GM19324 (cell line): ENCODE measurements around the gene GALNT12.

Experiments used
- ATAC-seq: cut with Tn5 transposase; IDR thresholded peaks from one replicate; pipeline ENCODE4 v1.9.1; 2021; ENCODE audit warnings: mild to moderate bottlenecking, moderate library complexity; ENCODE audit not compliant: unreplicated experiment, low FRiP score

Gene GALNT12

DNA sequence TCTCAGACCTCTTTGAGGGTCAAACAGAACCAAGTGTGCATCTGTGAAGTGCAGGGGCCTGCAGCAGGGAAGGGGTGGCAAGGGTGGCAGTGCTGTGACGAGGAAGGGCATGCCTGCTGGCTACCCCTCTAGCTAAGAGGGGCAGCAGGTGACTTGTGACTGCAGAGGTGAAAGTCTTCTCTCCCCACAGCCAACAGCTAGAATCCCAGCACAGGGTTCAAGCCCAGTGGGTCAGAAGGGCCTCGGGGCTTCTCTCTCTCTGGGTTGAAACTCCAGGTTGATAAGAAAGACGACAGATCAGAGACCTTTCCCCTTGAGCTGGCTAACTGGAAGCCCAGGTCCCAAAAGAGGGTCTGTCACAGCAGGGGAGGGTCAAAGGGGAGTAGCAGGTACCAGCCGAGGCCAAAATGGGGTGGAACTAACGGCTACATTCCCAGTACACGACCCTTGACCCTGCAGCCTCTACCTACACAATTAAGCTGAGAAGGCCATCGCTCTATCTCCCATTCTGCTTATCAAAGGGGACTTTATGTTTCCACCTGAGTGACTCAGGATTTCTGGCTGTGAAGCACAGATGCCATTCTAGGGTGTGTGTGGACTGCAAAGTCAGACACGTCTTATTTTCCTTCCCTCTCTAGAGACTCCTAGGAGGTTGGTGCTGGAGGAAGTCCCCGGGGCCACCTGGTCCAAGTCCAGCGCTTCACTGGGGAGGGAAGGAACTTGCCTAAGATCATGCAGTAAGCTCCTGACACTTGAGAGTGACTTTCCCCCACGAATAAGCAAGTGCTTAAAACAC lies 25.7 kb upstream of the GALNT12 start:
- ATAC-seq, result no peak

DNA sequence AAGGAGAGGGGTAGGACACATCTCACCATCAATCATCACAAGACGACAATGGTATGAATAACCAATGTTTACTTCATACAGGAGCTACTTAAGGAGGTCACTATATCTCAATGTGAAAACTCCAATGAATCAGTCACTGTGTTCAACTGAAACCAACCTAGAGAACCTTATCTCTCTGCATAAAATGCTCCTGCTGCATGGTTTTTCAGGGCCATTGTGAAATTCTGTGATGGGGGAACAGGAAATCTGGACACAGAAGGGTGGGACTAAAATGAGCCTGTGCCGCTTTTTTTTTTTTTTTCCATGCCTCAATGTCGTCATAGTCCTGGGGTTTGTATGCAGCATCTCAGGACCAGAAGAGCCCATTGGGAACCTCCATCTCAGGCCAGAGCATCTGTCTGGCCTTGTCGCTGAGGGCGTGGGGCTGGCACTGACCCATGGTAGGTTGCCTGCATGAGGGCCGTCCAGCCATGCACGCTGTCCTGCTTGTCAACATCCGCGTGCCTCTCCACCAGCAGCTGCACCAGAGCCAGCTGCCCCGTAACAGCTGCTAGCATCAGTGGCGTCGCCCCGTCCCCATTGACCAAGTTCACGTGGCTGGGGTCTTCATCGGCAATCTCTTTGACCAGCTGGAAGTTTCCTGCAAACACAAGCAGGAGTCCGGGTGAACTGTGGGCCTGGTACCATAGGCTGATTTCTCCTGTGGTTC lies 23.8 kb upstream of the GALNT12 start:
- no peak for ATAC-seq

GRCh38 chr9:98784831-98785806 lies 22.4 kb upstream of the GALNT12 start:
- no peak for ATAC-seq

GRCh38 chr9:98786750-98787510 lies 20.5 kb upstream of the GALNT12 start:
- ATAC-seq, result no peak

GRCh38 chr9:98787766-98788335 lies 19.6 kb upstream of the GALNT12 start:
- ATAC-seq, result no peak

- ATAC-seq, result no peak
These were observed 17.9 kb upstream of the GALNT12 start for GRCh38 chr9:98789483-98790133.

- ATAC-seq, result no peak
These were observed 17.2 kb upstream of the GALNT12 start for GRCh38 chr9:98790134-98790841.

DNA sequence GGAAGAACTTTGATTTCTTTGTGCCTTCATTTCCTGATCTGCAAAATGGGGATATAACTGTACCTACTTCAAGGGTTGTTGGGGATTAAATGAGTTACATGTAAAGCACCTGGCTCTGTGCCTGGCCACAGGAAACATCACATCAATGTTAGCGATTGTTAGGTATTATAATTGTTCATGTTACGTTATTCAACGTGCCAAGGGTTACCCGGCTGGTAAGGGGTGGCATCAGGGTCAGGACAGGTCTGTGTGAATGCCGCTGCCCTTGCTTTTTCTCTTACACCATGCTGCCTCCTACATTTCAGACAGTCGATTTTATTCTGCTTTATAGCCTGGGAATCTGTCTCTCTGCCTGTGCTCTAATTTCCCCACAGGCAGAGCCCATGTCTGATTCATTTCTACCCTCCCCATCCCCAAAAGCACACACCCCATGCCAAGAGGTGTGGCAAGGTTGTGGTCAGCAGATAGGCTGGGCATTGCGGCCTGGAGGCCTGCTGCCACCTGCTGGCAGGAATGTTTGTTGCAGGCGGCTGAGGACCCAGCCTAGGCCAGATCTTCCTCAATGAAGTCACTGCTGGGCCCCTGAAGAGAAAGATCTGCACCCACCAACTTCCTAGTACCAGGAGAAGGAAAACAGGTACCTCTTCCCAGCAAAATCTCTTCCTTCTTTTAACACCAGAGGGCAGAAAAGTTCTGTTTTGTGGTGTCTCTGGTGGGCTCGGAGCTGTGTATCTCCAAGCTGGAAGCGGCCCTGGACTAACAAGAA lies 16.4 kb upstream of the GALNT12 start:
- peak; percentile 66 for ATAC-seq

- ATAC-seq, result no peak
These were observed 15.6 kb upstream of the GALNT12 start for GRCh38 chr9:98791608-98792490.

- no peak for ATAC-seq
These were observed 14.4 kb upstream of the GALNT12 start for GRCh38 chr9:98793031-98793430.

DNA sequence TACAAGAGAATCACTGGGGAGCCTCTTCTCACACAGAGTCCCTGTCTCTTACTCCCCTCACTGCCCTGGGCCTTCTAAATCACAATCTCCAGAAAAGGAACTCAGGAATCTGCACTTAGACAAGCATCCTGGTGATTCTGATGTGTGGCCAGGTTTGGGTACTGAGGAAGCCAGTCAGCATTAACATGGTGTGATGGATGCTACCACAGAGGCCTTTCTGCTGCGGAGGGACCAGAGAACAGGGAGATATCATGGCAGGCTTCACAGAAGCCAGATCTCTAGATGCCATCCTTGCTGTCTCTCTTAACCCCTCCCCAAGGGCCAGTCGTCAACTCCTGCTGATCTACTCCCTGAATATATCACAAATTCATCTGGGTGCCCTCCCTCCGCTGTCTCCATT lies 12.7 kb upstream of the GALNT12 start:
- ATAC-seq, result no peak

DNA sequence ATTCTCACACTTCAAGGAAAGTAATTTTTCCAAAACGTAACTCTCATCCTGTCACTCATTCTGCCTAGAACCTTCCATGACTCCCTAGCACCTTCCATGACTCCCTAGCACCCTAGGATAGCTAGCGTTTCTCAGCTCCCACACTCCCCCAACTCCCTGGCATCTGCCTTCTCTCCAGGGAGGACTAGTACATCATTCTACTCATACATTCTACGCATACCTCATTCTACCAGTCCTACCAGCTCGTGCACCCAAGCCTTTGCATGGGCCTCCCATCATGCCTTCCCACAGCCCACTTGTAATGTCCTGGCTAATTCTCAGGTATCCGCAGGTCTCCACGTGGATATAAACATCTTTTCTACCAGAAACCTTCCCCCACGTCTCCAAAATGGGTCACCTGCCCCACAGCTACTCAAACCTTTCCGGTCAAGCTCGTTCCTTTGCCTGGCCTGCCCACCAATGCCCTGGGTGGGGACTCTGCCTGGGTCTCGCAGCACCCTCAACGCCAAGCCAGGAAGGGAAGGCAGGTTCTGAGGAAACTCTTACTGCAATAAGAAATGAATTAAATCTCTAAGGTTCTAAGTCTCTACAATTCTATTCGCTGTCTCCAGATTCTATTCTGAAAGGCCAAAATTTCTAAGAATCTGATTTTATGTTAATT lies 12.0 kb upstream of the GALNT12 start:
- ATAC-seq, result no peak

- ATAC-seq, result peak; percentile 44
These were observed 11.5 kb upstream of the GALNT12 start for GRCh38 chr9:98795970-98796363.

GRCh38 chr9:98796364-98797101 lies 10.9 kb upstream of the GALNT12 start, which contains the start of gene ANKS6:
Gene ANKS6, minus strand, starts transcription at chr9:98796555. Its CDS starts 64 bp downstream, at chr9:98796491.
- peak; percentile 79 for ATAC-seq

GRCh38 chr9:98797491-98797890 lies 10.0 kb upstream of the GALNT12 start:
- ATAC-seq, result no peak

- ATAC-seq, result no peak
These were observed 9.2 kb upstream of the GALNT12 start for GRCh38 chr9:98798254-98798653.
